GM12865 (cell line): ENCODE measurements around the gene CFAP58.
A peak's percentile ranks its signal among the peaks of the same experiment; 100 is the strongest.

Experiments
- DNase-seq: peaks from one replicate; pipeline ENCODE4 v3.0.0; 2010; ENCODE audit warnings: low read depth
- H3K4me3 ChIP-seq: 2 replicates; pipeline ENCODE4 v1.5.1; 2011; ENCODE audit warnings: mild to moderate bottlenecking, low read depth, low read length, control low read depth
- TF ChIP-seq, protein P1 (sequence below): IDR thresholded peaks from 2 replicates; pipeline ENCODE4 v1.5.1; 2011; ENCODE audit warnings: low read length, control low read depth, low read depth, inconsistent platforms; ENCODE audit not compliant: insufficient read depth; ENCODE audit errors: missing control alignments

The CFAP58 gene, protein sequence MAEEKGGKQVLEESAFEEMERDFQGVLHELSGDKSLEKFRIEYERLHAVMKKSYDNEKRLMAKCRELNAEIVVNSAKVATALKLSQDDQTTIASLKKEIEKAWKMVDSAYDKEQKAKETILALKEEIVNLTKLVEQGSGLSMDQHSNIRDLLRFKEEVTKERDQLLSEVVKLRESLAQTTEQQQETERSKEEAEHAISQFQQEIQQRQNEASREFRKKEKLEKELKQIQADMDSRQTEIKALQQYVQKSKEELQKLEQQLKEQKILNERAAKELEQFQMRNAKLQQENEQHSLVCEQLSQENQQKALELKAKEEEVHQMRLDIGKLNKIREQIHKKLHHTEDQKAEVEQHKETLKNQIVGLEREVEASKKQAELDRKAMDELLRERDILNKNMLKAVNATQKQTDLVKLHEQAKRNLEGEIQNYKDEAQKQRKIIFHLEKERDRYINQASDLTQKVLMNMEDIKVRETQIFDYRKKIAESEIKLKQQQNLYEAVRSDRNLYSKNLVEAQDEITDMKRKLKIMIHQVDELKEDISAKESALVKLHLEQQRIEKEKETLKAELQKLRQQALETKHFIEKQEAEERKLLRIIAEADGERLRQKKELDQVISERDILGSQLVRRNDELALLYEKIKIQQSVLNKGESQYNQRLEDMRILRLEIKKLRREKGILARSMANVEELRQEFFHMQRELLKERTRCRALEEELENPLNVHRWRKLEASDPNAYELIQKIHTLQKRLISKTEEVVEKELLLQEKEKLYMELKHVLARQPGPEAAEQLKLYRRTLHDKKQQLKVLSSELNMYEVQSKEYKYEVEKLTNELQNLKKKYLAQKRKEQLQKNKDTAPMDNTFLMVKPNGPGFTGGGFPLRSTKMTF

DNA sequence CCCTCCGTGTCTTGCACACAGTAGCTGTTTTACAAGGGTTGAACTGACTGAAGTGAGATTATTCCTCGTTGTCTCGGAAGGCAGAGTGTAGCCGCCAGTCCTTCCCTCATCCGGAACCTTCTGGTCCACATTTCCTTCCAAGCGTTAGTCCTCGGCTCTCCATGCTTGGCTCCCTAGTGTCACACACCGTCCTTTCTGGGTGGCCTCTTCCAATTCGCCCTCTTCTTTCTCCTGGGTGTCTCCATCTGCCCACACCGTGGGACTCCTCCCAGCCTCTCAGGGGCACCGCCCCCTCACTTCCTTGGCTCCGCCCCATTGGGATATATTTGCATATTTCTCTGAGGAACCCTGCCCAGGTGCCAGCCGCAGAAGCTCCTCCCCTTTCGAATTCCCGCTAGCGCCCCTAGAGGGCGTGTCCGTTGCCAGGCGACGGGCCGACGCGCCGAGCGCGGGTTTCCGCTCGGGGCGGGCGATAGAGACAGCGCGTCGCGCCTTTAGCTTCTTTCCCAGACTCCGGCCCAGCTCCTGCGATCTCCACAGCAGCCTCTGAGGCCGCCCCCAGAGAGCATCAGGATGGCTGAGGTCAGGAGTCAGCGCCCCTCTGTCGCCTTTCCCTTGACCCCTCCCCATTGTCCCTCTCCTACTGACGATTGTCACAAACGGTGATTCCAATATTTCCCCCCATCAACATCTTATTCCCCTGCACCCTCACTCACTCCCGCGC lies at the start of gene CFAP58:
CFAP58 (plus strand) TSS at position 509 of the 724 bp plus-strand sequence; CDS start at position 574, 65 bp downstream.
- DNase-seq = peak; percentile 90
- peak within 1 kb of the TSS; percentile 50 for H3K4me3 ChIP-seq
- TF ChIP-seq, protein P1, sequence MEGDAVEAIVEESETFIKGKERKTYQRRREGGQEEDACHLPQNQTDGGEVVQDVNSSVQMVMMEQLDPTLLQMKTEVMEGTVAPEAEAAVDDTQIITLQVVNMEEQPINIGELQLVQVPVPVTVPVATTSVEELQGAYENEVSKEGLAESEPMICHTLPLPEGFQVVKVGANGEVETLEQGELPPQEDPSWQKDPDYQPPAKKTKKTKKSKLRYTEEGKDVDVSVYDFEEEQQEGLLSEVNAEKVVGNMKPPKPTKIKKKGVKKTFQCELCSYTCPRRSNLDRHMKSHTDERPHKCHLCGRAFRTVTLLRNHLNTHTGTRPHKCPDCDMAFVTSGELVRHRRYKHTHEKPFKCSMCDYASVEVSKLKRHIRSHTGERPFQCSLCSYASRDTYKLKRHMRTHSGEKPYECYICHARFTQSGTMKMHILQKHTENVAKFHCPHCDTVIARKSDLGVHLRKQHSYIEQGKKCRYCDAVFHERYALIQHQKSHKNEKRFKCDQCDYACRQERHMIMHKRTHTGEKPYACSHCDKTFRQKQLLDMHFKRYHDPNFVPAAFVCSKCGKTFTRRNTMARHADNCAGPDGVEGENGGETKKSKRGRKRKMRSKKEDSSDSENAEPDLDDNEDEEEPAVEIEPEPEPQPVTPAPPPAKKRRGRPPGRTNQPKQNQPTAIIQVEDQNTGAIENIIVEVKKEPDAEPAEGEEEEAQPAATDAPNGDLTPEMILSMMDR = peak; percentile 64

DNA sequence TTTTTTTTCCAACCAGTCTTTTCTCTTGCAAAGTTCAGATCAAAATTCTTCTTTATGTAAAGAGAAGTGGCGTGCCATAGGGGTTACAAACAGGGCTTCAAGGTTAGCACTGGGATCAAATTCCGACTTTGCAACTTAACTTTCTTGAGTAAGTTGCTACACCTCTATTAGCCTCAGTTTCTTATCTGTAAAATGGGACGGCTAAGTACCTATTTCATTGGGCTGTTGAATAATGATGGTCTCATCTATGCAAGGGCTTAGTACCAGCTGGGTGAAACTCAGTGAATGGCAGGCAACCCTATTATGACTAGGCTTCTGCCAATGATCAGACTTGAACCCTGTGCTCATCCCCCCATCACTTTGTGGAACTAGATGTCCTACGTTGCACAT lies 49.3 kb upstream of the CFAP58 start:
- H3K4me3 ChIP-seq = no peak overlapping the region
- DNase-seq = no peak
- TF ChIP-seq, protein P1 = no peak

DNA sequence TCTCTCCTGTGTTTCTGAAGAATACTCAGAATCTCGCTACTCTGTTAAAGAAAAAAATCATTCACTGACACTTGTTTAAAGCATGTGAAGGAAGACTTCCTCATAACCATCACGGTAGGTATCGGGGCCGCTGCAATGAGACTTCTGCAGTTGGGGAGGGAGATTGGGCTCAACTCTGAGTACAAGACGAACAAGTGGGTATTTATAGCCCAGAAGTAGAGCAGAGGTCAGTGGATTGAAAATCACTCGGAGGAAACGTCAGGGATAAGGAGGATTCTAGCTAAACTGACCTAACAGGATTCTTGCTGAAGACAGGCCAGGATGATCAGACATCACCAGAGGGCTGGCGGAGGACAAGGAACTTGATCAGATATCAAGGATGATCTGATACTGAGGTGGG lies 48.7 kb upstream of the CFAP58 start:
- H3K4me3 ChIP-seq = no peak overlapping the region
- no peak for DNase-seq
- TF ChIP-seq, protein P1 = no peak

DNA sequence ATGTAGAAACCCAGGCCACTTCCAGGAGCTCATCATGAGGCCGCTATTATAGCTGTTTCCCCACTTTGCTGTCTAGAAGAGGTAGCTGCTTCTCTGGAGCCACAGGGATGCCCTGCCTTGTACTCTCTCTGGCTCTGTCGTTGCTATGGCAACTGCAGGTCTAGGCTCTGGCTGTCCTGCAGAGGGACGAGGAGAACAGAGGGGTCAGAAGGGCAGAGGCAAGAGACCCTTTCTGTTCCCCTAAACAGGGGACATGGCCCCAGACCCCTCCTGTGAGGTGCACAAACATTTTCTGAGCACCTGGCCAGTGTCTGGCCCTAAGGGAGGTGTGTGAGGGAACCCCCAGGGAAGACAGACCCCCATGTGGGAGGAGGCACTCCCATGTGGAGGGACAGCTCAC lies 46.7 kb upstream of the CFAP58 start:
- TF ChIP-seq, protein P1 = no peak
- no peak overlapping the region for H3K4me3 ChIP-seq
- DNase-seq = no peak

DNA sequence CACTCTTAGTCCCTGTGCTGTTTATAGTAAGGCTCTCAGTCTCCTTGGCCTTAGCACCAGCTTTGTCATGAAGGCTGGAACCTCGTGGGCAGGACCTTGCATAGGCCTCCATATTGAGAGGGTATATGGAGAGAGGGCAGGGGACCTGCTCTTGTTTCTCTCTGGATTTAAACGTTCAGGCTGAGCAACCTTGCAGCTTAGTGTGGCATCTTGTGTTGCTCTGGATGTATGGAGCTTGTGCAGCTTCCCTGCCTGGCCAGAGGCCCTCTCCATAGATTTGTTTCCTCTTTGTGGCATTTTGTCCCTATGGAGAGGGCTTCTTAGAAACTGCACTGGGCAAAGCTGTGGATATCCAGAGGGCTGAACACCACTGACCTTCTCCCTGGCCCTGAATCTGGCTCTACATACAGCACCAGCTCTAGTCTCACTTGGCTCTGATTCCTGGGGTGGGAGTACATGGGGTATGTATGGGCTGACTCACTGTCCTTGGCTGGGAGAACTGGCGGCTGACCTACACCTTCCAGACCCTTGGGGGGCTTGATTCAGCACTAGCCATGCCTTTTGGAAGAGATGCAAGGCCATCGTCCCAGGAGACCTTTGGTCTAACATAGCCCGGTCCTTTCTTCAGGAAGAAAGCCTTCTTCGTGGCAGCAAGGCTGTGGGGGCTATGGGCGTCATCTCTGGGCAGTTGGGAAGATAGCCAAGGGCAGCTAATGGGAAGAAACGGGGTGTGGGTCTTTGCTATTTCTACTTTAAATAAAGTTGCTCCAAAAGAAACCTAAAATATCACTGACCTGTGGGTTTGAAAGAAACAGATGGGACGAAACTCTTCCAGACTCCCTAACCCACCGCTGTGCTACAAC lies 45.8 kb upstream of the CFAP58 start:
- no peak overlapping the region for H3K4me3 ChIP-seq
- TF ChIP-seq, protein P1 = no peak
- no peak for DNase-seq

DNA sequence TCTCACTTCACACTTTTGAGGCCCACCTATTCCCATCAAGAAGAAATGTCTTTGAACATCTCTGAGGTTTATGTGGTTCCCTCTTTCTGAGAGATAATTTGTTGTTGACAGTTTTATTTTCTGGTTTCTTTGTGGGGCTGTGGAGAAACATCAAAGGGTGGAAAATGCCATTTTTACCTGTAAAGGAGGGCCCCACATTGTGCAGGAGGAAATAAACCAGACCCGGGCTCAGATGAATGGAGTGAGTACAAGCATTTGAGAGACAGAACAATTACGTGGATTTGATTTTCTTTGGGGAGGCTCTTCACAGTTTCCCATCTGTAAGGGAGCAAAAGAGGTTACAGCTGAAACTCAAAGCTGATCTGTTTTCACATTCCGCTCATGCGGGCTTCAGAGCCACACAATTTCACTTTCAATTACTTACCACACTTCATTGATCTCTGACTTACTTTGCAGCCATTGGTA lies 45.2 kb upstream of the CFAP58 start:
- TF ChIP-seq, protein P1 = no peak
- H3K4me3 ChIP-seq = no peak overlapping the region; the same call in 1 of the 2 replicates
- peak; percentile 73 for DNase-seq
